ENCODE results near the gene CHID1.
A peak's percentile ranks its signal among the peaks of the same experiment; 100 is the strongest.

DNA sequence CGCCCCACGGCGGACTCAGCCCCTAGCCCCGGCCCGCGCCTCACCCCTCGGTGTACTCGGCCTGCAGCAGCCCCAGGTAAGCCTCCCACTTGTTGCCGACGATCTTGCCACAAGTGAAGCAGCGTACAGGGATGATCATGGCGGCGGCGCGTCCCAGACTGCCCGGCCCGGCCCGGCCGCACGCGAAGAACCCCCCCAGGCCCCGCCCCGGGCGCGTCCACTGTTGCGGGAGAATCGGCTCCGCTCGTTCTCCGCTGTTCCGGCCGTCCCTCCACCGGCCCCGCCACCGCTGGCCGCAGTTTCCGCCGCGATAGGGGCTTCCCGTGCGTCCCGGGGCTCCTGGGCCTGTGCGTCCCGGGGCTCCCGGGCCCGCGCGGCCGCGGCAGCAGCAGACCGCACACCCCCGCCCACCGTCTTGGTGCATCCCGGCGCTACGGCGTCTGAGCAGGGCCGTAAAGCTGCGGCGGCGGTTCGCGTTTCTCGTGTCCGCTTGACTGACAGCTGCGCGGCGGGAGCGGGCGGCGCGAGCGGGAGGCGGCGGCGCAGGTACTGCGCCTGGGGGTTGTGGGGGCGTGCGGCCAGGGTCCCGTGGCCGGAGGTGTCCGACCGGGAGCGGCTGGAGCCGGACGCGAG lies 68.1 kb downstream of the CHID1 start, which contains the start of the genes POLR2L and TSPAN4:
- TF ChIP-seq, protein P1, sequence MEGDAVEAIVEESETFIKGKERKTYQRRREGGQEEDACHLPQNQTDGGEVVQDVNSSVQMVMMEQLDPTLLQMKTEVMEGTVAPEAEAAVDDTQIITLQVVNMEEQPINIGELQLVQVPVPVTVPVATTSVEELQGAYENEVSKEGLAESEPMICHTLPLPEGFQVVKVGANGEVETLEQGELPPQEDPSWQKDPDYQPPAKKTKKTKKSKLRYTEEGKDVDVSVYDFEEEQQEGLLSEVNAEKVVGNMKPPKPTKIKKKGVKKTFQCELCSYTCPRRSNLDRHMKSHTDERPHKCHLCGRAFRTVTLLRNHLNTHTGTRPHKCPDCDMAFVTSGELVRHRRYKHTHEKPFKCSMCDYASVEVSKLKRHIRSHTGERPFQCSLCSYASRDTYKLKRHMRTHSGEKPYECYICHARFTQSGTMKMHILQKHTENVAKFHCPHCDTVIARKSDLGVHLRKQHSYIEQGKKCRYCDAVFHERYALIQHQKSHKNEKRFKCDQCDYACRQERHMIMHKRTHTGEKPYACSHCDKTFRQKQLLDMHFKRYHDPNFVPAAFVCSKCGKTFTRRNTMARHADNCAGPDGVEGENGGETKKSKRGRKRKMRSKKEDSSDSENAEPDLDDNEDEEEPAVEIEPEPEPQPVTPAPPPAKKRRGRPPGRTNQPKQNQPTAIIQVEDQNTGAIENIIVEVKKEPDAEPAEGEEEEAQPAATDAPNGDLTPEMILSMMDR (IDR thresholded peaks at IDR 0.05), result peak in 2 of 7 experiments; percentile 19 to 24
- peak; percentile 93 to 97 (median 94) for TF ChIP-seq POLR2A (IDR thresholded peaks at IDR 0.05)

All from body of pancreas (tissue), 4 donors.